Peyer's patch (tissue), 4 donors: Measurements from ENCODE around the gene EBI3.

ENCODE experiments used
- CTCF ChIP-seq, 6 experiments: fragments of 450-650 bp in 4 of 6; fragments of 200-600 bp in 2 of 6; sonication (generic) in 1 of 6; IDR thresholded peaks; one replicate each; pipeline ENCODE4 v1.5.1; 2017 to 2019; ENCODE audit warnings: antibody characterized with exemption in 6 of 6, mild to moderate bottlenecking in 3 of 6, moderate library complexity in 1 of 6
- POLR2A ChIP-seq, 2 donors: fragments of 450-650 bp; IDR thresholded peaks; one replicate each; pipeline ENCODE4 v1.5.1; 2017; ENCODE audit warnings: antibody characterized with exemption in 2 of 2, mild to moderate bottlenecking in 2 of 2, moderate library complexity in 2 of 2

GRCh38 chr19:4210166-4210731 lies 19.1 kb upstream of the EBI3 start:
- TF ChIP-seq CTCF (IDR thresholded peaks at IDR 0.05) (no peak), POLR2A (IDR thresholded peaks at IDR 0.05) (no peak)
